HepG2 (cell line): ENCODE measurements around the gene PRKCI. TPM values are rescaled to one million over a fixed set of nuclear protein-coding genes. Genes with fewer than 3 reads are reported as not detected.

Experiments
- ATAC-seq: fragments of 200-7000 bp; cut with Tn5 transposase; 3 replicates; pipeline ENCODE4 v1.9.1; 2020; ENCODE audit warnings: mild to moderate bottlenecking, moderate library complexity
- BruUV-seq: library from RNA; stranded (reverse); fragments of 400-500 nt; replicated peaks from 2 replicates; lab custom pipeline; 2021; lab: Mats Ljungman, UMichigan
- CTCF ChIA-PET: fragments of 300-600 bp; formaldehyde crosslinking; extraction: SDS; loops from one replicate; lab custom pipeline; 2021; ENCODE audit warnings: low total read pairs, inconsistent platforms, low intra/inter-chr PET ratio; lab: Yijun Ruan, JAX
- POLR2A ChIA-PET: fragments of 350-600 bp; sonication (Branson Sonifier 250); formaldehyde crosslinking; loops from one replicate; lab custom pipeline; 2020; ENCODE audit warnings: antibody characterized with exemption, inconsistent platforms; lab: Yijun Ruan, JAX
- DNase-seq: peaks from one replicate; pipeline ENCODE4 v3.0.0-alpha.2; 2015; ENCODE audit warnings: low spot score
- FAIRE-seq: peaks from 3 replicates; lab custom pipeline; 2011; peaks lifted over from hg19 to GRCh38; lab: Jason Lieb, UNC
- H2AFZ ChIP-seq: one replicate; pipeline ENCODE4 v1.6.1; 2011; ENCODE audit warnings: low read length, inconsistent platforms
- H3K27ac ChIP-seq: fragments of 300-600 bp; 3 replicates; pipeline ENCODE4 v1.8.0; 2011; ENCODE audit warnings: mixed run types, mild to moderate bottlenecking, mixed read lengths, low read length, inconsistent platforms; ENCODE audit not compliant: insufficient read depth; ENCODE audit errors: extremely low read length
- H3K27me3 ChIP-seq, 2 experiments: fragments of 200-600 bp in 1 of 2; 2 replicates in 1 of 2; 3 replicates in 1 of 2; pipeline versions ENCODE4 v1.6.0 to v1.8.0; 2011; ENCODE audit warnings: low read length in 2 of 2, mild to moderate bottlenecking in 2 of 2, moderate library complexity in 2 of 2, inconsistent platforms in 1 of 2; ENCODE audit not compliant: insufficient read depth in 2 of 2, control insufficient read depth in 1 of 2
- H3K36me3 ChIP-seq, 2 experiments: fragments of 200-600 bp in 1 of 2; replicated peaks in 1 of 2; 2 replicates in 1 of 2; 3 replicates in 1 of 2; pipeline versions ENCODE4 v1.5.1 to v1.8.0; 2011; ENCODE audit warnings: low read length in 2 of 2, inconsistent platforms in 1 of 2; ENCODE audit not compliant: insufficient read depth in 2 of 2, control insufficient read depth in 1 of 2
- H3K4me1 ChIP-seq: 2 replicates; pipeline ENCODE4 v1.5.1; 2012; ENCODE audit warnings: low read length, inconsistent platforms; ENCODE audit not compliant: insufficient read depth
- H3K4me2 ChIP-seq: 2 replicates; pipeline ENCODE4 v1.6.0; 2011; ENCODE audit warnings: low read depth, low read length, inconsistent platforms
- H3K4me3 ChIP-seq, 3 experiments: fragments of 200-600 bp in 1 of 3; sonication (generic), shearing (Covaris generic) in 1 of 3; replicated peaks in 1 of 3; 2 replicates each; pipeline ENCODE4 v1.5.1; 2011 to 2016; ENCODE audit warnings: low read length in 3 of 3, inconsistent platforms in 2 of 3, low read depth in 2 of 3, mild to moderate bottlenecking in 2 of 3, control low read depth in 1 of 3, mixed read lengths in 1 of 3; ENCODE audit not compliant: insufficient read depth in 1 of 3
- H3K79me2 ChIP-seq: one replicate; pipeline ENCODE4 v1.6.1; 2011; ENCODE audit warnings: low read length, inconsistent platforms; ENCODE audit not compliant: insufficient read depth
- H3K9ac ChIP-seq: 2 replicates; pipeline ENCODE4 v1.6.0; 2011; ENCODE audit warnings: mild to moderate bottlenecking, low read depth, low read length, inconsistent platforms; ENCODE audit not compliant: insufficient read depth
- H3K9me3 ChIP-seq: 2 replicates; pipeline ENCODE4 v1.5.1; 2012; ENCODE audit warnings: mild to moderate bottlenecking, low read length
- H4K20me1 ChIP-seq: 2 replicates; pipeline ENCODE4 v1.6.0; 2011; ENCODE audit warnings: inconsistent platforms, mild to moderate bottlenecking, low read length, moderate library complexity; ENCODE audit not compliant: insufficient read depth
- AKAP8 ChIP-seq: sonication (generic); formaldehyde crosslinking; IDR thresholded peaks from 2 replicates; pipeline ENCODE4 v1.5.1; 2020; ENCODE audit warnings: mild to moderate bottlenecking, missing genetic modification reagents
- ATF1 ChIP-seq: IDR thresholded peaks from 2 replicates; pipeline ENCODE4 v1.6.1; 2016; ENCODE audit warnings: mild to moderate bottlenecking, control low read depth
- MAFF ChIP-seq: IDR thresholded peaks from 2 replicates; pipeline ENCODE4 v1.6.1; 2011; ENCODE audit warnings: low read depth, low read length, improper control_type of control experiment
- MAFK ChIP-seq, 2 experiments: IDR thresholded peaks in 1 of 2; conservative IDR thresholded peaks in 1 of 2; 2 replicates each; pipeline ENCODE4 v1.6.1; 2011; ENCODE audit warnings: improper control_type of control experiment in 2 of 2, low read length in 2 of 2
- NFE2L2 ChIP-seq: fragments of 150-350 bp; IDR thresholded peaks from 2 replicates; pipeline ENCODE4 v1.6.1; 2014; ENCODE audit warnings: low read length
- SIX4 ChIP-seq: sonication (generic); formaldehyde crosslinking; IDR thresholded peaks from 2 replicates; pipeline ENCODE4 v1.4.0; 2020; ENCODE audit warnings: missing genetic modification reagents
- TRIM24 ChIP-seq: sonication (generic); formaldehyde crosslinking; IDR thresholded peaks from 2 replicates; pipeline ENCODE4 v1.8.0; 2022; ENCODE audit warnings: mild to moderate bottlenecking, missing genetic modification reagents
- ZBED4 ChIP-seq: sonication (generic); formaldehyde crosslinking; IDR thresholded peaks from 2 replicates; pipeline ENCODE4 v1.4.0; 2020; ENCODE audit warnings: missing genetic modification reagents, borderline replicate concordance
- ZNF101 ChIP-seq: sonication (generic); formaldehyde crosslinking; IDR thresholded peaks from 2 replicates; pipeline ENCODE4 v1.4.0; 2020; ENCODE audit warnings: mild to moderate bottlenecking, low read depth, missing genetic modification reagents, borderline replicate concordance
- ZNF460 ChIP-seq: sonication (generic); formaldehyde crosslinking; IDR thresholded peaks from 2 replicates; pipeline ENCODE4 v1.5.1; 2020; ENCODE audit warnings: missing genetic modification reagents, mild to moderate bottlenecking, borderline replicate concordance
- ZNF530 ChIP-seq: sonication (generic); formaldehyde crosslinking; IDR thresholded peaks from 2 replicates; pipeline ENCODE4 v1.5.0; 2020; ENCODE audit warnings: low read depth, mild to moderate bottlenecking, missing genetic modification reagents
- ZNF713 ChIP-seq: sonication (generic); formaldehyde crosslinking; IDR thresholded peaks from 2 replicates; pipeline ENCODE4 v1.4.0; 2020; ENCODE audit warnings: mild to moderate bottlenecking, missing genetic modification reagents
- ZNF770 ChIP-seq: sonication (generic); formaldehyde crosslinking; IDR thresholded peaks from 2 replicates; pipeline ENCODE4 v1.5.0; 2020; ENCODE audit warnings: mild to moderate bottlenecking, missing genetic modification reagents
- ZNF772 ChIP-seq: sonication (generic); formaldehyde crosslinking; IDR thresholded peaks from 2 replicates; pipeline ENCODE4 v1.5.0; 2020; ENCODE audit warnings: mild to moderate bottlenecking, missing genetic modification reagents
- ZNF776 ChIP-seq: sonication (generic); formaldehyde crosslinking; IDR thresholded peaks from 2 replicates; pipeline ENCODE4 v1.4.0; 2020; ENCODE audit warnings: mild to moderate bottlenecking, missing genetic modification reagents
- WGBS: methylation state at CpG from one replicate; pipeline ENCODE4 v1.1.6; 2017; ENCODE audit warnings: low lambda C conversion rate; 5-methylcytosine and 5-hydroxymethylcytosine counted together
- in situ Hi-C: cut with HindIII; loops from 2 replicates; pipeline ENCODE4 v1.10.0; 2017; ENCODE audit warnings: low pct_unique_long_range_greater_than_20kb; ENCODE audit not compliant: extremely low pct_ligation_motif_present
- intact Hi-C: fragments of 100-400 bp; cut with micrococcal nuclease; formaldehyde crosslinking; loops from one replicate; pipeline ENCODE4 v1.10.0; 2022; ENCODE audit not compliant: unreplicated experiment
- polyA plus RNA-seq, 8 experiments: library from polyadenylated mRNA; depleted of rRNA in 3 of 8; stranded (reverse) in 7 of 8; unstranded in 1 of 8; fragments of >200 nt; fragmentation: Illumina TruSeq in 4 of 8; extraction: Trizol in 4 of 8; gene quantifications; 2 replicates each; pipeline versions ENCODE4 v1.2.1 to v1.2.3, GENCODE V29; 2011 to 2016; ENCODE audit warnings: low read depth in 4 of 8, missing spikeins in 1 of 8, mixed read lengths in 1 of 8; ENCODE audit not compliant: insufficient read depth in 1 of 8
- total RNA-seq, 5 experiments: library from RNA; depleted of rRNA; stranded (reverse); fragments of >200 nt; fragmentation: Illumina TruSeq; extraction: Trizol; gene quantifications; 2 replicates each; pipeline ENCODE4 v1.2.3, GENCODE V29; 2016; ENCODE audit warnings: low read depth in 1 of 5

The PRKCI gene
- total and polyA plus RNA-seq, 2 of the 13 experiments (the other 11 are each of a cell fraction or from before 2014, with no cell fraction given), result 17.2 to 30.4 TPM

GRCh38 chr3:170200987-170201386, 21.2 kb upstream of the PRKCI start (continued):
- no peak for TF ChIP-seq ZNF530 (CRISPR knock-in tag)

- FAIRE-seq, result no peak
- Histone ChIP-seq H3K4me3 (no peak overlapping the region; a peak in 1 of 6 replicates), H3K79me2 (no peaks in the 10 kb centered on the region), H3K4me1 (peaks cover 64% of the 10 kb centered on the region), H3K9ac (no peak overlapping the region), H3K9me3 (no peaks in the 10 kb centered on the region), H3K4me2 (peak overlapping the region; percentile 57; the same call in 1 of the 2 replicates), H2AFZ (no peak overlapping the region), H4K20me1 (no peaks in the 10 kb centered on the region), H3K27ac (no peak overlapping the region), H3K36me3 (no peaks in the 10 kb centered on the region), H3K27me3 (no peaks in the 10 kb centered on the region)
- CTCF ChIA-PET, result no interaction called here
- BruUV-seq, result no TSS peak
- 39% methylated on average over 5 of the region's 5 CpGs for WGBS
- intact Hi-C loops, result no loop called here
- no peak for DNase-seq
- ATAC-seq, result no peak
- in situ Hi-C loops, result no loop called here
- POLR2A ChIA-PET, result interaction anchor here (0.6 to 0.7 kb wide), 3 partner anchors 22 to 156 kb away, joined by 3 to 4 read pairs (median 3); no protein-coding TSS in a partner anchor
- no peak for TF ChIP-seq AKAP8 (CRISPR knock-in tag)
- no peak for TF ChIP-seq ATF1 (CRISPR knock-in tag)
- TF ChIP-seq ZBED4, result no peak
- no peak for TF ChIP-seq ZNF772 (CRISPR knock-in tag)
- TF ChIP-seq ZNF713 (CRISPR knock-in tag), result no peak
- TF ChIP-seq MAFK (conservative IDR thresholded peaks at IDR 0.05 in 1 of 2, IDR thresholded peaks at IDR 0.05 in 1 of 2; ENCODE audit: low read length in 2 of 2), result peak; percentile 77 to 90
- peak; percentile 43 for TF ChIP-seq NFE2L2
- peak; percentile 84 for TF ChIP-seq ZNF770
- TF ChIP-seq ZNF776 (CRISPR knock-in tag), result no peak
- peak; percentile 79 for TF ChIP-seq MAFF
- TF ChIP-seq SIX4 (CRISPR knock-in tag), result no peak
- no peak for TF ChIP-seq ZNF101
- TF ChIP-seq TRIM24 (CRISPR knock-in tag), result no peak
- TF ChIP-seq ZNF460 (CRISPR knock-in tag), result peak; percentile 38; the same call in 1 of the 2 replicates
Observed at GRCh38 chr3:170201527-170201926, 20.7 kb upstream of the PRKCI start.
